PC-3 (cell line): Measurements from ENCODE around the gene IL19. TPM values are rescaled to one million over a fixed set of nuclear protein-coding genes. Genes with fewer than 3 reads are reported as not detected.
A peak's percentile ranks its signal among the peaks of the same experiment; 100 is the strongest.

Experiments used
- ATAC-seq: fragments of 200-7000 bp; cut with Tn5 transposase; 2 replicates; pipeline ENCODE4 v1.9.1; 2020; ENCODE audit warnings: mild to moderate bottlenecking, moderate library complexity
- Bru-seq: library from RNA; stranded (reverse); fragments of 400-500 nt; gene quantifications from one replicate; lab custom pipeline; 2021; lab: Mats Ljungman, UMichigan
- BruChase-seq, 2 experiments: library from RNA; stranded (reverse); fragments of 400-500 nt; gene quantifications; one replicate each; lab custom pipeline; 2021; lab: Mats Ljungman, UMichigan
- BruUV-seq: library from RNA; stranded (reverse); fragments of 400-500 nt; replicated peaks from 2 replicates; lab custom pipeline; 2021; lab: Mats Ljungman, UMichigan
- CTCF ChIA-PET: fragments of 300-600 bp; sonication (Branson Sonifier 250); formaldehyde crosslinking; loops from one replicate; lab custom pipeline; 2022; ENCODE audit warnings: antibody characterized with exemption; lab: Charles Lee
- POLR2A ChIA-PET: fragments of 300-600 bp; sonication (Branson Sonifier 250); formaldehyde crosslinking; loops from one replicate; lab custom pipeline; 2022; ENCODE audit warnings: antibody characterized with exemption; ENCODE audit not compliant: unreplicated experiment; lab: Charles Lee
- DNase-seq: peaks from one replicate; pipeline ENCODE4 v3.0.0-alpha.2; 2015
- H2AFZ ChIP-seq: fragments of 300-600 bp; sonication (generic); 2 replicates; pipeline ENCODE4 v1.6.0; 2016; ENCODE audit warnings: antibody characterized with exemption, low read length
- H3F3A ChIP-seq: fragments of 300-600 bp; sonication (generic); one replicate; pipeline ENCODE4 v1.6.0; 2017; ENCODE audit warnings: antibody characterized with exemption, low read length, control low read depth, mild to moderate bottlenecking; ENCODE audit not compliant: unreplicated experiment
- H3K27ac ChIP-seq: fragments of 300-600 bp; sonication (generic); 2 replicates; pipeline ENCODE4 v1.5.1; 2016; ENCODE audit warnings: mild to moderate bottlenecking, low read length
- H3K27me3 ChIP-seq: fragments of 300-600 bp; sonication (generic); 2 replicates; pipeline ENCODE4 v1.6.1; 2016; ENCODE audit warnings: low read length, mixed read lengths
- H3K36me3 ChIP-seq: fragments of 300-600 bp; sonication (generic); 2 replicates; pipeline ENCODE4 v1.6.1; 2016; ENCODE audit warnings: low read depth, mixed run types, low read length, mixed read lengths
- H3K4me1 ChIP-seq: fragments of 300-600 bp; sonication (generic); 2 replicates; pipeline ENCODE4 v1.5.1; 2016; ENCODE audit warnings: low read length; ENCODE audit not compliant: insufficient read depth
- H3K4me2 ChIP-seq: fragments of 300-600 bp; sonication (generic); 2 replicates; pipeline ENCODE4 v1.6.0; 2016; ENCODE audit warnings: low read length
- H3K4me3 ChIP-seq: fragments of 300-600 bp; sonication (generic); 2 replicates; pipeline ENCODE4 v1.5.1; 2016; ENCODE audit warnings: mild to moderate bottlenecking, low read length, mixed read lengths
- H3K79me2 ChIP-seq: fragments of 300-600 bp; sonication (generic); 2 replicates; pipeline ENCODE4 v1.6.1; 2017; ENCODE audit warnings: low read length, mixed read lengths
- H3K9ac ChIP-seq: fragments of 300-600 bp; sonication (generic); 2 replicates; pipeline ENCODE4 v1.6.0; 2016; ENCODE audit warnings: mild to moderate bottlenecking, low read length
- H3K9me2 ChIP-seq: fragments of 300-600 bp; sonication (generic); replicated peaks from 2 replicates; pipeline ENCODE4 v1.6.1; 2016; ENCODE audit warnings: mixed run types, low read length, mixed read lengths
- H3K9me3 ChIP-seq: fragments of 300-600 bp; sonication (generic); 2 replicates; pipeline ENCODE4 v1.6.1; 2016; ENCODE audit warnings: low read length, mixed read lengths
- H4K20me1 ChIP-seq: fragments of 300-600 bp; sonication (generic); 2 replicates; pipeline ENCODE4 v1.6.1; 2016; ENCODE audit warnings: low read length, mixed read lengths
- EZH2 ChIP-seq: fragments of 300-600 bp; sonication (generic); IDR thresholded peaks from one replicate; pipeline ENCODE4 v1.6.1; 2017; ENCODE audit warnings: antibody characterized with exemption, mild to moderate bottlenecking, low read length; ENCODE audit not compliant: unreplicated experiment
- EZH2phosphoT487 ChIP-seq: fragments of 300-600 bp; sonication (generic); IDR thresholded peaks from 2 replicates; pipeline ENCODE4 v1.6.1; 2018; ENCODE audit warnings: mild to moderate bottlenecking, antibody characterized with exemption, low read length, borderline replicate concordance
- intact Hi-C: fragments of 100-400 bp; cut with micrococcal nuclease; formaldehyde crosslinking; loops from 2 replicates; pipeline ENCODE4 v1.9.0; 2023
- long read RNA-seq: library from polyadenylated mRNA; unstranded; transcript quantifications from one replicate; pipeline ENCODE4 v2.0.0, GENCODE V29; 2021; ENCODE audit not compliant: unreplicated experiment
- total RNA-seq: library from RNA; depleted of rRNA; stranded (reverse); fragments of >200 nt; gene quantifications from 2 replicates; pipeline ENCODE4 v1.2.3, GENCODE V29; 2014; rRNA removed
- TF ChIP-seq, protein P1 (sequence below): fragments of 300-600 bp; sonication (generic); conservative IDR thresholded peaks from 2 replicates; pipeline ENCODE4 v1.5.1; 2017; ENCODE audit warnings: antibody characterized with exemption, low read depth, mild to moderate bottlenecking, low read length

IL19 gene, protein sequence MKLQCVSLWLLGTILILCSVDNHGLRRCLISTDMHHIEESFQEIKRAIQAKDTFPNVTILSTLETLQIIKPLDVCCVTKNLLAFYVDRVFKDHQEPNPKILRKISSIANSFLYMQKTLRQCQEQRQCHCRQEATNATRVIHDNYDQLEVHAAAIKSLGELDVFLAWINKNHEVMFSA
- total RNA-seq (not detected in 2 replicates), Bru-seq, nascent RNA (percentile 11 among the genes with signal in this experiment), BruChase-seq, experiment 1, labeled RNA remaining after a 6-hour chase (percentile 17 among the genes with signal in this experiment), BruChase-seq, experiment 2, labeled RNA remaining after a 2-hour chase (percentile 16 among the genes with signal in this experiment)
- long read RNA-seq = 0 reads

DNA sequence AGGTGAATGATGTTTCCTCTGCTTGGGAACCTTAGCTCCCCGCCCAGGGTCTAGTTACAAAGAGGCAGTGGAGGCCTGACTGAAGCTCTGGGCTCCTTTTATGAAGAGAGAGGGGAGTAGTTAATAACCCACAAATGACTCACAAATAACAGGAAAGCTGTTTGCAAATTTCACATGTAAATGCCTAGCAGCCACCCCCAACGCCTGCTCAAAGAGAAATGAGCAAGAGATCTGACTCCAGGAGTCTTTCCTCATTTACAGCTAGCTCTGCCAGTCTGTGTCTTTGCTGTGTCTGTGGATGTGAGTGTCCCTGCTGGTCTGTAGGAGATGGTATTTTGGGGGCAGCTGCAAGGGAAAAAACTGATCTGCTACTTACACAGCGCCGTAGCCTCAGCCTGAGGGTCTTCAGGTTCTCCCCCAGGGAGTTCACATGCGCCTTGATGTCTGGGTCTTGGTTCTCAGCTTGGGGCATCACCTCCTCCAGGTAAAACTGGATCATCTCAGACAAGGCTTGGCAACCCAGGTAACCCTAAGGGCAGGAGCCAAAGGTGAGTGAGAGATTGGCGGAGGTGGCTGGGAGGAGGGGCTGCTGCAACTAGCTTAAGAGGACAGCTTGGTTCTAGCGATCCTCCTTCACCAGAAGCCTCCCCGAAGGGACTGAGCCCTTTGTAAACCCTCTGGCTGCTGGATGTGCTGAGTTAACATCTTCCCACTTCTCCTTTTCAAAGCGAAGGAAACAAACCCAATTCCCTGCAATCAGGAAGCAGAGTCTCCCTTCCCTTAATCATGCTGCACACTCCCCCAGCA, at the start of gene IL19:
Gene IL19, plus strand, starts transcription at position 243 of the 807 bp plus-strand sequence. CDS start 65,890 bp downstream, outside the sequence.
- CTCF ChIA-PET = interaction anchor here (0.5 to 1.0 kb wide), 3 partner anchors 10 to 159 kb away, joined by 3 to 4 read pairs (median 3); partner anchors contain the start of gene EIF2D
- Histone ChIP-seq H3K36me3 (no peaks in the 10 kb centered on the region), H3K79me2 (no peaks in the 10 kb centered on the region), H4K20me1 (no peaks in the 10 kb centered on the region), H3K4me2 (no peak within 1 kb of the TSS), H2AFZ (no peak within 1 kb of the TSS), H3K4me1 (peaks cover 9% of the 10 kb centered on the region), H3K27me3 (peaks cover 58% of the 10 kb centered on the region), H3K27ac (no peak within 1 kb of the TSS), H3F3A (no peaks in the 10 kb centered on the region), H3K9me3 (no peaks in the 10 kb centered on the region), H3K9me2 (no peaks in the 10 kb centered on the region), H3K4me3 (no peak within 1 kb of the TSS), H3K9ac (no peak within 1 kb of the TSS)
- TF ChIP-seq, protein P1, sequence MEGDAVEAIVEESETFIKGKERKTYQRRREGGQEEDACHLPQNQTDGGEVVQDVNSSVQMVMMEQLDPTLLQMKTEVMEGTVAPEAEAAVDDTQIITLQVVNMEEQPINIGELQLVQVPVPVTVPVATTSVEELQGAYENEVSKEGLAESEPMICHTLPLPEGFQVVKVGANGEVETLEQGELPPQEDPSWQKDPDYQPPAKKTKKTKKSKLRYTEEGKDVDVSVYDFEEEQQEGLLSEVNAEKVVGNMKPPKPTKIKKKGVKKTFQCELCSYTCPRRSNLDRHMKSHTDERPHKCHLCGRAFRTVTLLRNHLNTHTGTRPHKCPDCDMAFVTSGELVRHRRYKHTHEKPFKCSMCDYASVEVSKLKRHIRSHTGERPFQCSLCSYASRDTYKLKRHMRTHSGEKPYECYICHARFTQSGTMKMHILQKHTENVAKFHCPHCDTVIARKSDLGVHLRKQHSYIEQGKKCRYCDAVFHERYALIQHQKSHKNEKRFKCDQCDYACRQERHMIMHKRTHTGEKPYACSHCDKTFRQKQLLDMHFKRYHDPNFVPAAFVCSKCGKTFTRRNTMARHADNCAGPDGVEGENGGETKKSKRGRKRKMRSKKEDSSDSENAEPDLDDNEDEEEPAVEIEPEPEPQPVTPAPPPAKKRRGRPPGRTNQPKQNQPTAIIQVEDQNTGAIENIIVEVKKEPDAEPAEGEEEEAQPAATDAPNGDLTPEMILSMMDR = no peak
- TF ChIP-seq EZH2 (no peak), EZH2phosphoT487 (no peak)
- POLR2A ChIA-PET = interaction anchor here (0.6 kb wide), 3 partner anchors 26 to 262 kb away, joined by 3 to 4 read pairs (median 3); partner anchors contain the start of gene C1orf116
- peak; percentile 38 for DNase-seq
- no TSS peak for BruUV-seq
- ATAC-seq = peak; percentile 7; the same call in 1 of the 2 replicates
- intact Hi-C loops = no loop called here

DNA sequence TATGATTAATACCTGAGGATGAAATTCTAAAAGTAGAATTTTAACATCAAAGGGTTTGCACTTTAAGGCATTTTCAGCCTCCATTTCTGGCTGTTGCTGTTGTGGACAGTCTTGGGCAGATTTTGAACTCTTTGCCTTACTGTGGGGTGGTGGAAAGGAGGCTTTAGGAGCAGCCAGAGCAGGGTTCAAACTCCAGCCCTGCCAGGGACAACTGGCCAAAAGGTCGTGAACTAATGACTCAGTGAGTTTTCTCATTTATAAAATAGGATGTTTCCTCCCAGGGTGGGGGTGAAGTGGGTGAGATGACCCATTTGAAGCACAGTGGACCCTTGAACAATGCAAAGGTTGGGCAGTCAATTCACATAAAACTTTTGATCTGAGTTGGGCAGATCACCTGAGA, 49.1 kb upstream of the IL19 start:
- BruUV-seq = no TSS peak
- intact Hi-C loops = no loop called here
- no peaks in the 10 kb centered on the region for H3F3A ChIP-seq
- H3K27ac ChIP-seq = no peak overlapping the region
- ATAC-seq = no peak
- no peak overlapping the region for H3K4me2 ChIP-seq
- H3K4me1 ChIP-seq = peaks cover 43% of the 10 kb centered on the region
- TF ChIP-seq EZH2phosphoT487 (no peak), EZH2 (no peak)
- TF ChIP-seq, protein P1 = no peak
- peaks cover 90% of the 10 kb centered on the region for H3K79me2 ChIP-seq
- no peak for DNase-seq
- H3K9me2 ChIP-seq = no peaks in the 10 kb centered on the region
- no peaks in the 10 kb centered on the region for H3K36me3 ChIP-seq
- no peak overlapping the region for H3K9ac ChIP-seq
- peaks cover 23% of the 10 kb centered on the region for H4K20me1 ChIP-seq
- no peak overlapping the region for H3K4me3 ChIP-seq
- ChIA-PET CTCF (no interaction called here), POLR2A (no interaction called here)
- H2AFZ ChIP-seq = no peak overlapping the region
- no peaks in the 10 kb centered on the region for H3K27me3 ChIP-seq
- H3K9me3 ChIP-seq = no peaks in the 10 kb centered on the region
